C4-2B (cell line): ENCODE data around the gene LCN10.
"Not testable (repeated sequence)": the region's sequence is repeated elsewhere in the genome, so short reads cannot be mapped to it uniquely, and the experiment has no call there.

Experiments
- CTCF ChIP-seq: fragments of 450-650 bp; conservative IDR thresholded peaks from 2 replicates; pipeline ENCODE4 v1.5.1; 2017; ENCODE audit warnings: mild to moderate bottlenecking
- ZFX ChIP-seq: fragments of 450-650 bp; IDR thresholded peaks from 2 replicates; pipeline ENCODE4 v1.6.1; 2017

GRCh38 chr9:136704741-136705140 is 38.0 kb downstream of the LCN10 start:
- TF ChIP-seq CTCF, ZFX: not testable (repeated sequence)
